IMR-90 (cell line): ENCODE measurements around the gene EXO1. TPM values are rescaled to one million over a fixed set of nuclear protein-coding genes. Genes with fewer than 3 reads are reported as not detected.
A peak's percentile ranks its signal among the peaks of the same experiment; 100 is the strongest.

ENCODE experiments used
- ATAC-seq: fragments of 200-7000 bp; cut with Tn5 transposase; 2 replicates; pipeline ENCODE4 v1.9.1; 2020; ENCODE audit warnings: low read depth, mild to moderate bottlenecking, moderate library complexity
- BruUV-seq: library from RNA; stranded (reverse); fragments of 400-500 nt; replicated peaks from 2 replicates; lab custom pipeline; 2021; lab: Mats Ljungman, UMichigan
- CTCF ChIA-PET: fragments of 300-600 bp; formaldehyde crosslinking; extraction: SDS; loops from one replicate; lab custom pipeline; 2021; ENCODE audit warnings: antibody characterized with exemption; lab: Yijun Ruan, JAX
- POLR2A ChIA-PET: fragments of 300-600 bp; sonication (Branson Sonifier 250); formaldehyde crosslinking; loops from one replicate; lab custom pipeline; 2022; ENCODE audit warnings: antibody characterized with exemption; ENCODE audit not compliant: unreplicated experiment; lab: Charles Lee
- DNase-seq: peaks from one replicate; pipeline ENCODE4 v3.0.0; 2013
- H2AFZ ChIP-seq: replicated peaks from 2 replicates; pipeline ENCODE3; 2013; ENCODE audit warnings: low read length, mild to moderate bottlenecking; ENCODE audit not compliant: poor library complexity
- H2AK5ac ChIP-seq: 2 replicates; pipeline ENCODE4 v1.6.1; 2013; ENCODE audit warnings: low read depth, low read length, inconsistent platforms
- H2AK9ac ChIP-seq: replicated peaks from 2 replicates; pipeline ENCODE3; 2013; ENCODE audit warnings: mild to moderate bottlenecking, low read depth, low read length, moderate library complexity; ENCODE audit not compliant: poor library complexity
- H2BK120ac ChIP-seq: 2 replicates; pipeline ENCODE4 v1.6.1; 2013; ENCODE audit warnings: low read depth, low read length, inconsistent platforms
- H2BK15ac ChIP-seq: 3 replicates; pipeline ENCODE4 v1.6.1; 2013; ENCODE audit warnings: low read depth, low read length, inconsistent platforms
- H2BK20ac ChIP-seq: 2 replicates; pipeline ENCODE4 v1.6.1; 2013; ENCODE audit warnings: low read depth, mild to moderate bottlenecking, inconsistent platforms, low read length, moderate library complexity
- H2BK5ac ChIP-seq: 2 replicates; pipeline ENCODE4 v1.6.1; 2013; ENCODE audit warnings: mild to moderate bottlenecking, low read depth, low read length, inconsistent platforms; ENCODE audit not compliant: poor library complexity, severe bottlenecking
- H3K14ac ChIP-seq: replicated peaks from 2 replicates; pipeline ENCODE4 v1.6.1; 2013; ENCODE audit warnings: low read depth, low read length, inconsistent platforms
- H3K18ac ChIP-seq: 2 replicates; pipeline ENCODE4 v1.6.1; 2013; ENCODE audit warnings: low read depth, low read length, control low read depth
- H3K23ac ChIP-seq: 2 replicates; pipeline ENCODE4 v1.6.1; 2013; ENCODE audit warnings: low read depth, low read length, inconsistent platforms
- H3K27ac ChIP-seq: 2 replicates; pipeline ENCODE4 v1.5.1; 2013; ENCODE audit warnings: mild to moderate bottlenecking, control low read depth, low read length; ENCODE audit not compliant: insufficient read depth
- H3K27me3 ChIP-seq: 2 replicates; pipeline ENCODE4 v1.6.1; 2013; ENCODE audit warnings: low read length; ENCODE audit not compliant: control insufficient read depth, insufficient read depth
- H3K36me3 ChIP-seq: 2 replicates; pipeline ENCODE4 v1.6.1; 2013; ENCODE audit warnings: low read length, mixed read lengths; ENCODE audit not compliant: control insufficient read depth, insufficient read depth
- H3K4ac ChIP-seq: 2 replicates; pipeline ENCODE4 v1.6.1; 2013; ENCODE audit warnings: low read depth, low read length, inconsistent platforms
- H3K4me1 ChIP-seq: 2 replicates; pipeline ENCODE4 v1.6.1; 2013; ENCODE audit warnings: low read length, mixed read lengths; ENCODE audit not compliant: control insufficient read depth, insufficient read depth
- H3K4me2 ChIP-seq: 2 replicates; pipeline ENCODE4 v1.6.1; 2013; ENCODE audit warnings: low read depth, mild to moderate bottlenecking, control low read depth, low read length, moderate library complexity
- H3K4me3 ChIP-seq: 2 replicates; pipeline ENCODE4 v1.5.1; 2013; ENCODE audit warnings: low read depth, mild to moderate bottlenecking, control low read depth, low read length, moderate library complexity; ENCODE audit not compliant: insufficient read depth
- H3K56ac ChIP-seq: 2 replicates; pipeline ENCODE4 v1.6.1; 2013; ENCODE audit warnings: low read length, inconsistent platforms; ENCODE audit not compliant: insufficient read depth; ENCODE audit errors: extremely low read depth
- H3K79me1 ChIP-seq, 2 experiments: 2 replicates each; pipeline ENCODE4 v1.6.1; 2013; ENCODE audit warnings: low read length in 2 of 2, inconsistent platforms in 1 of 2, low read depth in 1 of 2
- H3K9ac ChIP-seq: 2 replicates; pipeline ENCODE4 v1.6.1; 2013; ENCODE audit warnings: low read depth, low read length, control low read depth
- H3K9me1 ChIP-seq: 2 replicates; pipeline ENCODE4 v1.6.1; 2013; ENCODE audit warnings: low read length, inconsistent platforms; ENCODE audit not compliant: insufficient read depth
- H3K9me3 ChIP-seq: 2 replicates; pipeline ENCODE4 v1.6.1; 2013; ENCODE audit warnings: low read length; ENCODE audit not compliant: control insufficient read depth, insufficient read depth
- H4K20me1 ChIP-seq: 2 replicates; pipeline ENCODE4 v1.6.1; 2013; ENCODE audit warnings: low read length, inconsistent platforms; ENCODE audit not compliant: insufficient read depth
- H4K5ac ChIP-seq: 2 replicates; pipeline ENCODE4 v1.6.1; 2013; ENCODE audit warnings: mild to moderate bottlenecking, low read depth, low read length, control low read depth
- H4K8ac ChIP-seq, 2 experiments: 2 replicates each; pipeline ENCODE4 v1.6.1; 2013; ENCODE audit warnings: low read depth in 2 of 2, low read length in 2 of 2, control low read depth in 1 of 2, inconsistent platforms in 1 of 2
- H4K91ac ChIP-seq: 2 replicates; pipeline ENCODE4 v1.6.1; 2013; ENCODE audit warnings: low read depth, low read length, inconsistent platforms; ENCODE audit not compliant: insufficient read depth
- BHLHE40 ChIP-seq: fragments of 150-350 bp; IDR thresholded peaks from 2 replicates; pipeline ENCODE4 v1.6.1; 2016; ENCODE audit warnings: mild to moderate bottlenecking, low read depth, low read length
- CHD1 ChIP-seq: IDR thresholded peaks from 2 replicates; pipeline ENCODE4 v1.6.1; 2012; ENCODE audit warnings: low read depth, low read length, improper control_type of control experiment
- FOS ChIP-seq: fragments of 150-350 bp; IDR thresholded peaks from 2 replicates; pipeline ENCODE4 v1.6.1; 2016; ENCODE audit warnings: low read depth, low read length
- MAFK ChIP-seq: IDR thresholded peaks from 2 replicates; pipeline ENCODE4 v1.6.1; 2012; ENCODE audit warnings: low read depth, low read length, improper control_type of control experiment
- NFE2L2 ChIP-seq: fragments of 150-350 bp; IDR thresholded peaks from 2 replicates; pipeline ENCODE4 v1.6.1; 2016; ENCODE audit warnings: low read depth, mild to moderate bottlenecking, low read length
- POLR2A ChIP-seq: IDR thresholded peaks from 2 replicates; pipeline ENCODE4 v1.6.1; 2012; ENCODE audit warnings: mild to moderate bottlenecking, low read depth, low read length
- RCOR1 ChIP-seq: IDR thresholded peaks from 2 replicates; pipeline ENCODE4 v1.6.1; 2012; ENCODE audit warnings: mild to moderate bottlenecking, low read length, improper control_type of control experiment; ENCODE audit not compliant: insufficient replicate concordance
- WGBS, 2 experiments: methylation state at CpG; one replicate each; pipeline versions ENCODE4 v1.1.5 to v1.1.7; 2013; ENCODE audit warnings: missing lambda C conversion rate in 2 of 2; ENCODE audit not compliant: insufficient read length in 1 of 2; ENCODE audit errors: extremely low coverage in 2 of 2; 5-methylcytosine and 5-hydroxymethylcytosine counted together
- dilution Hi-C: fragments of 300-500 bp; cut with HindIII; formaldehyde crosslinking; loops from one replicate; pipeline ENCODE4 v1.14.3; 2018; ENCODE audit warnings: low sequenced_read_pairs; ENCODE audit not compliant: unreplicated experiment
- in situ Hi-C: fragments of 300-500 bp; cut with MboI; formaldehyde crosslinking; loops from 3 replicates; pipeline ENCODE4 v1.14.3; 2019; ENCODE audit warnings: low sequenced_read_pairs, inconsistent platforms, mixed read lengths
- intact Hi-C: fragments of 100-400 bp; cut with micrococcal nuclease; formaldehyde crosslinking; loops from 2 replicates; pipeline ENCODE4 v1.10.0; 2022
- polyA plus RNA-seq, 3 experiments: library from polyadenylated mRNA; depleted of rRNA; stranded (reverse); fragments of >200 nt; gene quantifications; 2 replicates each; pipeline ENCODE4 v1.2.3, GENCODE V29; 2012; ENCODE audit warnings: low replicate concordance in 1 of 3
- total RNA-seq: library from RNA; depleted of rRNA; stranded (reverse); fragments of >200 nt; gene quantifications from 2 replicates; pipeline ENCODE4 v1.2.3, GENCODE V29; 2012
- TF ChIP-seq, protein P1 (sequence below): fragments of 150-350 bp; IDR thresholded peaks from 2 replicates; pipeline ENCODE4 v1.6.1; 2017; ENCODE audit warnings: mild to moderate bottlenecking, antibody characterized with exemption, low read length, low read depth
- TF ChIP-seq, protein P2 (sequence below): fragments of 150-350 bp; IDR thresholded peaks from 2 replicates; pipeline ENCODE4 v1.6.1; 2016; ENCODE audit warnings: low read depth, mild to moderate bottlenecking, low read length, moderate library complexity, borderline replicate concordance

The EXO1 gene
- total and polyA plus RNA-seq, 2 of the 4 experiments (the other 2 are of a cell fraction): 5.1 to 12.9 TPM

DNA sequence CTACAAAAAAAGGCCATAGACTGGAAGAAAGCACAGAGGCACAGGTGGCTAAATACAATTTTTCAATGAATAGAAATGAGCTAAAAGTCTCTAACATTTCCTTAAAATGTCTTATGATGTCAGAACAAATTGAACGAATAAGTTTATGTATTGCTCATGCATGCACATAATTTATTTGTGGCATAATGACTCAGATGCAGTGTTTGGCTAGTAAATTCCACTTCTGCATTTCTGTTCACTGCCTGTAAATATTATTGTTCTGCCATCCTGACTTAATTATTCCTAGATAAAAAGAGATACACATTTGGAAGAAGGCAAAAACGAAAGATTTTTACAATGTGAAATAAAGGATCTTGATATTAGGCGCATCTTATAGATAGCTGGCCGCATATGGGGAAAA, 26.6 kb upstream of the EXO1 start:
- Histone ChIP-seq H3K4ac (no peak overlapping the region), H2AK5ac (no peak overlapping the region), H3K4me3 (no peak overlapping the region), H3K18ac (no peak overlapping the region), H3K9me1 (no peaks in the 10 kb centered on the region; the same call in 1 of the 2 replicates), H3K9me3 (no peaks in the 10 kb centered on the region), H4K91ac (no peak overlapping the region), H3K23ac (no peak overlapping the region), H4K5ac (no peak overlapping the region), H3K79me1 (no peaks in the 10 kb centered on the region), H2AFZ (no peak overlapping the region), H4K20me1 (no peaks in the 10 kb centered on the region), H3K4me2 (no peak overlapping the region), H3K4me1 (peaks cover 13% of the 10 kb centered on the region), H3K27ac (no peak overlapping the region), H3K56ac (no peak overlapping the region), H3K14ac (no peak overlapping the region), H2BK120ac (no peak overlapping the region), H2BK20ac (no peak overlapping the region), H4K8ac (no peak overlapping the region), H2BK5ac (peak overlapping the region; percentile 28), H3K9ac (no peak overlapping the region), H3K27me3 (no peaks in the 10 kb centered on the region), H3K36me3 (no peaks in the 10 kb centered on the region), H2AK9ac (no peak overlapping the region), H2BK15ac (no peak overlapping the region; the same call in 2 of the 3 replicates)
- BruUV-seq: no TSS peak
- ChIA-PET CTCF (interaction anchor here (0.6 to 1.6 kb wide), 3 partner anchors 27 to 1460 kb away, joined by 3 to 5 read pairs (median 3); partner anchors contain the start of gene EXO1), POLR2A (no interaction called here)
- in situ Hi-C loops (no loop called here), dilution Hi-C loops (no loop called here), intact Hi-C loops (no loop called here)
- TF ChIP-seq RCOR1: peak; percentile 34
- TF ChIP-seq FOS: peak; percentile 68; the same call in 1 of the 2 replicates
- no peak for TF ChIP-seq BHLHE40
- TF ChIP-seq MAFK: peak; percentile 14; the same call in 1 of the 2 replicates
- TF ChIP-seq, protein P1, sequence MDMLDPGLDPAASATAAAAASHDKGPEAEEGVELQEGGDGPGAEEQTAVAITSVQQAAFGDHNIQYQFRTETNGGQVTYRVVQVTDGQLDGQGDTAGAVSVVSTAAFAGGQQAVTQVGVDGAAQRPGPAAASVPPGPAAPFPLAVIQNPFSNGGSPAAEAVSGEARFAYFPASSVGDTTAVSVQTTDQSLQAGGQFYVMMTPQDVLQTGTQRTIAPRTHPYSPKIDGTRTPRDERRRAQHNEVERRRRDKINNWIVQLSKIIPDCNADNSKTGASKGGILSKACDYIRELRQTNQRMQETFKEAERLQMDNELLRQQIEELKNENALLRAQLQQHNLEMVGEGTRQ: no peak
- no peak for TF ChIP-seq CHD1
- TF ChIP-seq, protein P2, sequence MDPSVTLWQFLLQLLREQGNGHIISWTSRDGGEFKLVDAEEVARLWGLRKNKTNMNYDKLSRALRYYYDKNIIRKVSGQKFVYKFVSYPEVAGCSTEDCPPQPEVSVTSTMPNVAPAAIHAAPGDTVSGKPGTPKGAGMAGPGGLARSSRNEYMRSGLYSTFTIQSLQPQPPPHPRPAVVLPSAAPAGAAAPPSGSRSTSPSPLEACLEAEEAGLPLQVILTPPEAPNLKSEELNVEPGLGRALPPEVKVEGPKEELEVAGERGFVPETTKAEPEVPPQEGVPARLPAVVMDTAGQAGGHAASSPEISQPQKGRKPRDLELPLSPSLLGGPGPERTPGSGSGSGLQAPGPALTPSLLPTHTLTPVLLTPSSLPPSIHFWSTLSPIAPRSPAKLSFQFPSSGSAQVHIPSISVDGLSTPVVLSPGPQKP: no peak
- no peak for TF ChIP-seq NFE2L2
- no peak for TF ChIP-seq POLR2A
- peak; percentile 58 for ATAC-seq
- WGBS, 2 experiments: no CpG with 5 or more reads among the region's 4 CpGs
- DNase-seq: peak; percentile 91
